Subcutaneous abdominal adipose tissue (tissue), 5 donors: ENCODE data around the gene KCNK2.

Source experiments
- H3K27ac ChIP-seq: one replicate; pipeline ENCODE4 v1.7.0; 2013; ENCODE audit warnings: low read depth, mild to moderate bottlenecking, inconsistent platforms, low read length, moderate library complexity
- H3K27me3 ChIP-seq, 5 donors: one replicate each; pipeline ENCODE4 v1.7.0; 2013; ENCODE audit warnings: low read length in 5 of 5, inconsistent platforms in 1 of 5; ENCODE audit not compliant: control insufficient read depth in 5 of 5, insufficient read depth in 4 of 5
- H3K36me3 ChIP-seq, 5 donors: one replicate each; pipeline ENCODE4 v1.7.0; 2013; ENCODE audit warnings: low read length in 5 of 5; ENCODE audit not compliant: control insufficient read depth in 5 of 5, insufficient read depth in 5 of 5
- H3K4me1 ChIP-seq, 5 donors: one replicate each; pipeline ENCODE4 v1.7.0; 2013; ENCODE audit warnings: low read length in 5 of 5, mild to moderate bottlenecking in 3 of 5, moderate library complexity in 1 of 5; ENCODE audit not compliant: control insufficient read depth in 5 of 5, insufficient read depth in 5 of 5
- H3K4me3 ChIP-seq, 5 donors: one replicate each; pipeline ENCODE4 v1.7.0; 2013; ENCODE audit warnings: low read length in 5 of 5, low read depth in 1 of 5
- H3K9ac ChIP-seq, 5 donors: one replicate each; pipeline ENCODE4 v1.7.0; 2013; ENCODE audit warnings: low read length in 5 of 5, mild to moderate bottlenecking in 4 of 5, moderate library complexity in 3 of 5
- H3K9me3 ChIP-seq, 5 donors: one replicate each; pipeline ENCODE4 v1.7.0; 2013; ENCODE audit warnings: low read length in 5 of 5; ENCODE audit not compliant: control insufficient read depth in 5 of 5
- donor health status: healthy.
- donor health status: healthy.
- donor health status: healthy.
- donor health status: healthy.
- donor health status: healthy.

KCNK2 gene

GRCh38 chr1:215118081-215118480, 35.5 kb downstream of the KCNK2 start:
- no peaks in the 10 kb centered on the region for H3K27me3 ChIP-seq
- no peak overlapping the region for H3K9ac ChIP-seq
- H3K4me1 ChIP-seq, result peaks cover 0 to 9% (median 7%) of the 10 kb centered on the region in 5 donors

GRCh38 chr1:215119056-215119455, 36.5 kb downstream of the KCNK2 start:
- H3K4me1 ChIP-seq, result peaks cover 0 to 5% (median 3%) of the 10 kb centered on the region in 5 donors
- H3K27me3 ChIP-seq, result no peaks in the 10 kb centered on the region
- no peak overlapping the region for H3K9ac ChIP-seq
- H3K9me3 ChIP-seq, result no peaks in the 10 kb centered on the region
- H3K36me3 ChIP-seq, result no peaks in the 10 kb centered on the region
- H3K4me3 ChIP-seq, result no peak overlapping the region
- no peak overlapping the region for H3K27ac ChIP-seq

More at GRCh38 chr1:215118081-215118480, 35.5 kb downstream of the KCNK2 start:
- H3K4me3 ChIP-seq, result no peak overlapping the region
- H3K9me3 ChIP-seq, result no peaks in the 10 kb centered on the region
- H3K36me3 ChIP-seq, result no peaks in the 10 kb centered on the region
- no peak overlapping the region for H3K27ac ChIP-seq

DNA sequence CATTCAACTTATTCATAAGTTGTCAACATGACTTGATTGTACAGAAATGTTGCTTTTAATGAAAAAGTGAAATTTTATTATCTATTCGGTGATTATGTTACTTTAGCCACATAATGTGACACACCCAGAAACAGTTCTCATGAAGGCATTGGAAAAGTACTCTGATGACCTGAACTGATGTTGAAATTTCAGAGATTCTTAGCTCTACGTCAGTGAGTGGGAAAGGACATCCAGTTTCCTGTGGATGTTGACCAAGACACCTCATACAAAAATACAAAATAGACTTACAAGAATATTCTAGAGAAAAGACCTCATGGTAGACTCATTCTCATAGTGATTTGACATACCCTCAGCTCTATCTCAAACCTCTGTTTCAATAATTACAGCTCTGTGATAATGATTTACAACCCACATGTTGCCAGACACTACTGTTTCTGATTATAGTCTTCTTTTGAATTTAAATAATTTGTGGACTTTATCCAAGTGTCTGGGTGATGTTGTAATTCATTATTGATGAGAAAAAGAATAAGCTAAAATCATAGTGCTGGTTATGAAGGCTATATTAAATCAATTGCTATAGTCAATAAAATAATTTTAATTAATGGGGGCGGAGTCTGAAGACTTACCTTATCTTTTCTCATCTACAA, 37.3 kb downstream of the KCNK2 start:
- Histone ChIP-seq H3K27ac (no peak overlapping the region), H3K9ac (no peak overlapping the region), H3K27me3 (no peaks in the 10 kb centered on the region), H3K4me1 (no peaks in the 10 kb centered on the region), H3K36me3 (no peaks in the 10 kb centered on the region), H3K4me3 (no peak overlapping the region), H3K9me3 (no peaks in the 10 kb centered on the region)

DNA sequence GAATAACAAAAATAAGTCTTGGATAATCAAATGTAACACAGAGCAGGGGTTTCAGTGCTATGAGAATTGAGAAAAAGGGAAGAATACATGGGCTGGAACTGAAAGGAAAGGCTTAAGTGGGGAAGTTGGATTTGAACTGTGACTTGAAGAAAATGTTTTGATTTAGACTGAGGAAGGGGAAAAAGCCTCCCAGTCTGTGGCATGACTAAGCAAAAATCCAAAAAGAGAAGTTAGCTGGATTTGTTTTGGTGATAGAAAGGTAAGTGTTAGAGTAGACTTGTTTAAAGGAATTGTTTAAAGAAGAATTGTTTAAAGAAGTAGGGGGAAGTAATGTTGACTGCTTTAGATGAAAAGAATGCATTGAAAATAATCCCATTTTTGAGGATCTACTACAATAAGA, 46.0 kb downstream of the KCNK2 start:
- H3K27me3 ChIP-seq, result no peaks in the 10 kb centered on the region
- H3K4me3 ChIP-seq, result no peak overlapping the region
- no peak overlapping the region for H3K9ac ChIP-seq

DNA sequence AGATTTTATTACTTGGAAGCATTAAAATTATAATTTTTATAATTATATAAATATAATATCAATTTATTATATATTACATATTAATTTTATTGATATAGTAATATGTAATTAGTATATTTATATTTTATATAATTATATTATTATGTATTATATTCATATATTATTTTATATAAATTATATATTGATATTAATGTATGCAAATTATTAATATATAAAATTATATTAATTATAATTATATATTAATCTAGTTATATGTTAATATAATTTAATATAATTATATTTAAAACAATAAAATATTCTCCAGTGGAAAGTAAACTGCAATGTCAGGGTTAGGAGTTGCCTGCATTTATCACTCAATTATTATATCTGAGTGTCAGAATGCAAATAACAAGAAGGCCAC, 48.8 kb downstream of the KCNK2 start:
- peaks cover 0 to 13% (median 0%) of the 10 kb centered on the region in 5 donors for H3K4me1 ChIP-seq
- no peak overlapping the region for H3K4me3 ChIP-seq
- H3K27me3 ChIP-seq, result no peaks in the 10 kb centered on the region
- no peaks in the 10 kb centered on the region for H3K9me3 ChIP-seq
- H3K27ac ChIP-seq, result no peak overlapping the region
- H3K9ac ChIP-seq, result no peak overlapping the region
- no peaks in the 10 kb centered on the region for H3K36me3 ChIP-seq

More for the DNA sequence above, 46.0 kb downstream of the KCNK2 start:
- H3K27ac ChIP-seq, result no peak overlapping the region
- H3K36me3 ChIP-seq, result no peaks in the 10 kb centered on the region
- H3K9me3 ChIP-seq, result no peaks in the 10 kb centered on the region
- peaks cover 0 to 13% (median 0%) of the 10 kb centered on the region in 5 donors for H3K4me1 ChIP-seq

DNA sequence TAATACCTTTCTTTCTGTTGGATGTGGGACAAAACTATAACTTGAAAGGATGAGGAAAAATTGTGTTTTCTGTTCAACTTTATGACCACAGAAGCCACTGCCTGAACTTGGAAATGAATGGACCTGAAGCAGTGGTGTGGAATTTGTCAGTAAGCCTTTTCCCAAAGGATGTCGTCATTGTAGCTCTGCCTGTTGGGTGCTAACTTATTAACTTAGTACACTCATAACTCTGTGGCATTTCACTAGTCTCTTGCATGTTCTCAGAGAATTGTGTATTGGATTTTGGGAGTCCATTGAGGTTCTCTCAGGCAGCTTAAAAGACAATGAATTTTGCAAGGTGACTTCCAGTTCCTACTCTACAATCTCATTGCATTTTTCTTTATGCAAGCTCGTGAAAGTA, 49.6 kb downstream of the KCNK2 start:
- Histone ChIP-seq H3K4me3 (no peak overlapping the region), H3K4me1 (peaks cover 0 to 4% (median 0%) of the 10 kb centered on the region in 5 donors), H3K27me3 (no peaks in the 10 kb centered on the region), H3K36me3 (no peaks in the 10 kb centered on the region), H3K9me3 (no peaks in the 10 kb centered on the region), H3K9ac (no peak overlapping the region), H3K27ac (no peak overlapping the region)

GRCh38 chr1:215133532-215133931, 51.0 kb downstream of the KCNK2 start:
- Histone ChIP-seq H3K9ac (no peak overlapping the region), H3K27ac (no peak overlapping the region), H3K4me3 (no peak overlapping the region), H3K4me1 (no peaks in the 10 kb centered on the region), H3K9me3 (no peaks in the 10 kb centered on the region), H3K36me3 (no peaks in the 10 kb centered on the region), H3K27me3 (no peaks in the 10 kb centered on the region)

- H3K27me3 ChIP-seq, result no peaks in the 10 kb centered on the region
- H3K4me1 ChIP-seq, result no peaks in the 10 kb centered on the region
- H3K27ac ChIP-seq, result no peak overlapping the region
- no peak overlapping the region for H3K9ac ChIP-seq
- peaks cover 0 to 10% (median 6%) of the 10 kb centered on the region in 5 donors for H3K9me3 ChIP-seq
- H3K4me3 ChIP-seq, result no peak overlapping the region
- no peaks in the 10 kb centered on the region for H3K36me3 ChIP-seq
These were observed 55.4 kb downstream of the KCNK2 start for GRCh38 chr1:215137985-215138384.

GRCh38 chr1:215140135-215140534, 57.6 kb downstream of the KCNK2 start:
- Histone ChIP-seq H3K27me3 (no peaks in the 10 kb centered on the region), H3K4me1 (no peaks in the 10 kb centered on the region), H3K9ac (no peak overlapping the region), H3K36me3 (no peaks in the 10 kb centered on the region), H3K9me3 (peaks cover 0 to 10% (median 6%) of the 10 kb centered on the region in 5 donors), H3K27ac (no peak overlapping the region), H3K4me3 (no peak overlapping the region)

GRCh38 chr1:215141460-215141859, 58.9 kb downstream of the KCNK2 start:
- Histone ChIP-seq H3K36me3 (no peaks in the 10 kb centered on the region), H3K9ac (no peak overlapping the region), H3K4me3 (no peak overlapping the region), H3K27me3 (no peaks in the 10 kb centered on the region), H3K9me3 (peaks cover 0 to 10% (median 6%) of the 10 kb centered on the region in 5 donors), H3K27ac (no peak overlapping the region), H3K4me1 (peaks cover 0 to 7% (median 4%) of the 10 kb centered on the region in 5 donors)
